NOMO-1 treated with dmso at 0.1 percent for 144 hours (cell line): ENCODE measurements around the gene TAPBPL.
A peak's percentile ranks its signal among the peaks of the same experiment; 100 is the strongest.
"Not testable (repeated sequence)": the region's sequence is repeated elsewhere in the genome, so short reads cannot be mapped to it uniquely, and the experiment has no call there.

Experiments
- DNase-seq: peaks from one replicate; lab custom pipeline; 2025; ENCODE audit not compliant: unreplicated experiment; lab: John Stamatoyannopoulos, UW

Gene TAPBPL

GRCh38 chr12:6462234-6462995 is 10.6 kb downstream of the TAPBPL start:
- DNase-seq, result no peak

- DNase-seq, result no peak
Observed at GRCh38 chr12:6463216-6463615, 11.4 kb downstream of the TAPBPL start.

GRCh38 chr12:6463858-6464257 is 12.0 kb downstream of the TAPBPL start:
- no peak for DNase-seq

GRCh38 chr12:6464531-6464930 is 12.7 kb downstream of the TAPBPL start:
- DNase-seq, result no peak

DNA sequence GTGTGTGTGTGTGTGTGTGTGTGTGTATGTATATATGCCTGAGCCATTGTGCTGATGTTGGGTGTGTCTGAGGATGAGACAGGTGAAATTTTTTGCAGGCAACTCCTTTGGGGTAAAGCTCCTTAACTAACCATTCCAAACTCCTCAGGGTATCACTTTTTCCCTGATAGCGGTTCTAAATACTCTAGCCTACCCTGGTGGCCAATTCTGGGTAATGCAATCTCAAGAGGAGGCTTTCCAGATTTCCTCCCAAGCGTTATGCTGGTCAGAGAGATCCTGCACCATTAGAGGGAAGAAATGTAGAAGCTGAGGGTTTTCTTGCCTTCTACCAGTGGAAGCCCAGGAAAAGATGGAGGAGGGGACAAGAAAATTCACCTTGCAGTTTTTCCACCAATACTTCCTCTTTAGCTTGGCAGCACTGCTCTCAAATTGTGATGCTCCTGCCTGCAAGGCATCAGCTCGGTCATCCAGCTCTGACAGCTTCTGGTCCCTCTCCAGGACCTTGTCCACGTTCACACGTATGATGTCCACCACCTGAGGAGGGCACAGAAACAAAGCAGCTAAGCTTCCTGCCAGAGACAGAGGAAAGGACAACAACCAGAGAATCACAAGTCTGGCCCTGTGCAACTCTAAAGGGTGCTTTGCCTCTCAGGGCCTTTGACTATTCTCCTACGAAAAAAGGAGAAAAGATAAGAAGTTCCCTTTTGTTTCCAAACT is 13.8 kb downstream of the TAPBPL start:
- DNase-seq, result no peak

- DNase-seq, result no peak
Observed at GRCh38 chr12:6466184-6466573, 14.3 kb downstream of the TAPBPL start.

- DNase-seq, result not testable (repeated sequence)
Observed at GRCh38 chr12:6466751-6467150, 14.9 kb downstream of the TAPBPL start.

- not testable (repeated sequence) for DNase-seq
Observed at GRCh38 chr12:6467571-6468282, 15.9 kb downstream of the TAPBPL start.

- no peak for DNase-seq
Observed at GRCh38 chr12:6468283-6468575, 16.4 kb downstream of the TAPBPL start.

DNA sequence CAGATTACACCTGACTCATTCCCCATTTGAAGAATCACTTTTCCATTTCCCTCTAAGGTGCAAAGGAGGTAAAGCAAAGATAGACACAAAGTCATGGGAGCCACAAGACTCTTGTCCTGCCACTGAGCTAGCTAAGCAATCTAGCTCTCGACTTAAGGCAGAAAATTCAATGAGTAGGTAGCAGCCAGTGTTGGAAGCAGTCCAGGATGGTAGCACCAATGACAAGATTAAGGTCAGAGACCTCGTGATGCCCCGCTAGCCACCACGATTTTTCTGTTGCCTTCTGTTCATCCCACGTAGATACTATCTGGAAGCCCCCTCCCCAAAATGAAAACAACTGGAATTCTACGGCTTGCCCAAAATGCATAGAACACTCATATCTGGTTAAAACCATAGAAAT is 17.2 kb downstream of the TAPBPL start:
- DNase-seq, result no peak

DNA sequence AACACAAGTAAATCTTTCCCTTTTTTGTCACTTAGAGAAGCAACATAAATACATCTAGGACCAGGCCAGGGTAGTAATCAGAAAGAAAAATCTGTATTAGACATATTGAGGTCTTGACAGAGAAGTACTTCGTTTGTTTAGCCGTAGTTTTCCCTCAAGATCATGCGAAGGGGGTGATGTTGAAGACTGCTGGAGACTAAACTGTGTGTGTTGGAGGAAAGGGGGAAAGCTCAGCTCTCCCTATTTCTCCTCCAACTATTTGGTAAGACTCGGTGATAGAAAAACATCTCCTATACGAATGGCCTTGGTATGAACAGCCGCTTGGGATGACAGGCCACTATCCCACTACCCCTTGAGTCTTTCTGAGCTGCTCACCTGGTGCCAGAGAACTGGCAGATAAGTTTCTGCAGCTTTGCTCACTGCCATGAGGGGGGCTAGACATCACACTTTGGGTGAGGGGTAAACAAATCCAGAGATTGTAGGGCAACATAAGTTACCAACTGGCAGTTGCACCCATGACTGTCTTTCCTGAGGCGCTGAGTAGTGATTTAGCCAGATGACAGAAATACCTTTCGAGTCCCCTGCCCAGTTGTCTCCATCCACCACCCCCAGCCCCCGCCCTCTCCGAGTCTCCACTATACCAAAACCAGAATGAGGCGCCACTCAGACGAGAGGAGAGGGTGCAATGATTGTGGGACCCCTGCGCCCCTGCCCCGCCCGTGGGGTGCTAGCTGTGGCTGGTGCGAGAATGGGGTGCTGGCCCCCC is 17.9 kb downstream of the TAPBPL start:
- no peak for DNase-seq

DNA sequence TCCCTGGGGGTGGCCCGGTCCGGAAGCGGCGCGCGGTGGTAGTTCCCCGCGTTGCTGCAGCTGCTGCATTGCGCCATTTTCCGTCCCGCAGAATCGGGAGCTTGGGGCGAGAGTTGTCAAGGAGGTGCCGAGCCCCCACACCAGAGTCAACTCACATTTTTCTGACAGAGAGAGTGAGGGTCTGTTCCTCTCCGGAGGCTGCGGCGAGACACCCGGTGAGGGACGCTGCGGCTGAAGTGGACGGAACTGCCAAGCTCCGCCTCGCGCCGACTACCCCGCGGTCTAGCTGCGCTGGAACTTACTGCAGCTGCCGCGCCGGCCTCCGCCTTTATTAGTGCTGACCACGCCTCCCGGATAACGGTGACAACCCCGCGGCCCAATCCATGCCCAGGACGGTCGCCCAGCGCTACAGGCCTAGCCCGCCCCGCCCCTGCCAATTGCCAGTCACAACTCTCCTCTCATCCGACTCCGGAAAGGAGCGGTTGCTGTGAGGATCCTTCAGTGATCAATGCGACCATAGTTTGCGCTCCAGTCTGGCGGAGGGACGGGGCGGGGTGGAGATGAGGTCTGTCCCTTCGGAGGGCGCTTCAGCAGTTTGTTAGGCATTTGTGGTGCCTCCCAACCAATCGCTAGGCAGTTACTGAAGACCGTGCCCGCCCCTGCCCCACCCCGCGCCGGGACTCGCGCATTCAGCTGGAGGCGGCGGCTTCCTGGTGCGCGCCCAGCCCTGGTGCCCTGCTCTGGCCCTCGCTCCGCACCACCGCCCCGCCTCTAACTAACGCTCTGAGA is 18.7 kb downstream of the TAPBPL start, which contains the start of gene VAMP1:
VAMP1 (minus strand) TSS at position 303 of the 789 bp plus-strand sequence; CDS start at position 157, 146 bp downstream.
- peak; percentile 97 for DNase-seq

DNA sequence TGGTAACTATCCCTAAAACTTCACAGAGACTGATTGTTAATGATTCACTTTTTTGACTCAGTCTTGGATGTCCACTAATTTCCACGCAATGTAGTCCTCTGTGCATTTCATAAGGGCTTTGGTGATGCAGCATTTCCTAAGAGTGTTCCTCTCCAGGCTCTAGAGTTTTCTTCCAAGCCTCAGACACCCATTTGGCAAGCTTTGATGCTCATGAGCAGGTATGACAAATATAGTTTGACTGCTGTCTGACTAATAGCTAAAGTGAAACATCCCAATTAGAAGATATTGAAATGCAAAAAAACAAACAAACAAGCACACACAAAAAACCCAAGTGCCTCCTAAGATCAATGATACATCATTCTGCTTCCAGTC is 20.1 kb downstream of the TAPBPL start:
- DNase-seq, result no peak

DNA sequence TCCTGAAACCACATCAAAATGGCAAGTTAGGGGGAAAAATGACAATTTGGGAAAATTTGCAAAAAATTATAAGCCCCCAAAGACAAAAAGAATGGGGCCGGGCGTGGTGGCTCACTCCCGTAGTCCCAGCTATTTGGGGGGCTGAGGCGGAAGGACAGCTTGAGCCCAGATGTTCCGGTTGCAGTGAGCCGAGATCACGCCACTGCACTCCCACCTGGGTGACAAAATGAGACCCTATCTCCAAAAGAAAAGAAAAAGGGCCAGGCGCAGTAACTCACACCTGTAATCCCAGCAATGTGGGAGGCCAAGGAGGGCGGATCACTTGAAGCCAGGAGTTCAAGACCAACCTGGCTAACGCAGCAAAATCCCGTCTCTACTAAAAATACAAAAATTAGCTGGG is 20.6 kb downstream of the TAPBPL start:
- no peak for DNase-seq

GRCh38 chr12:6475233-6475975 is 23.6 kb downstream of the TAPBPL start:
- not testable (repeated sequence) for DNase-seq

GRCh38 chr12:6476489-6476888 is 24.6 kb downstream of the TAPBPL start:
- no peak for DNase-seq

DNA sequence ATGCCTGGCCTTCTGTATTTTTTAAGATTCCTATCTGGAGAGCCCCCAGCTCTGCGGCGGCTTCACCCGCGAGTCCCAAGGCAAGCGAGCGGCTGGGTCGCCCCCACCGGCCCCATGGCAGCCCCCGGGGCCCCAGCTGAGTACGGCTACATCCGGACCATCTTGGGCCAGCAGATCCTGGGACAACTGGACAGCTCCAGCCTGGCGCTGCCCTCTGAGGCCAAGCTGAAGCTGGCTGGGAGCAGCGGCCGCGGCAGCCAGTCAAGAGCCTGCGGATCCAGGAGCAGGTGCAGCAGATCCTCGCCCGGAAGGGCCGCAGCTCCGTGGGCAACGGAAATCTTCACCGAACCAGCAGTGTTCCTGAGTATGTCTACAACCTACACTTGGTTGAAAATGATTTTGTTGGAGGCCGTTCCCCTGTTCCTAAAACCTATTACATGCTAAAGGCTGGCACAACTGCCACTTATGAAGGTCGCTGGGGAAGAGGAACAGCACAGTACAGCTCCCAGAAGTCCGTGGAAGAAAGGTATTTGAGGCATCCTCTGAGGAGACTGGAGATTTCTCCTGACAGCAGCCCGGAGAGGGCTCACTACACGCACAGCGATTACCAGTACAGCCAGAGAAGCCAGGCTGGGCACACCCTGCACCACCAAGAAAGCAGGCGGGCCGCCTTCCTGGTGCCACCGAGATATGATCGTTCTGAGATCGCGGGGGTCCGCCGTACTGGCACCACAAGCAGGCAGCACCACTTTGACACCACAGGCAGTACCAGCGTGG is 25.9 kb downstream of the TAPBPL start:
- DNase-seq, result not testable (repeated sequence)

DNA sequence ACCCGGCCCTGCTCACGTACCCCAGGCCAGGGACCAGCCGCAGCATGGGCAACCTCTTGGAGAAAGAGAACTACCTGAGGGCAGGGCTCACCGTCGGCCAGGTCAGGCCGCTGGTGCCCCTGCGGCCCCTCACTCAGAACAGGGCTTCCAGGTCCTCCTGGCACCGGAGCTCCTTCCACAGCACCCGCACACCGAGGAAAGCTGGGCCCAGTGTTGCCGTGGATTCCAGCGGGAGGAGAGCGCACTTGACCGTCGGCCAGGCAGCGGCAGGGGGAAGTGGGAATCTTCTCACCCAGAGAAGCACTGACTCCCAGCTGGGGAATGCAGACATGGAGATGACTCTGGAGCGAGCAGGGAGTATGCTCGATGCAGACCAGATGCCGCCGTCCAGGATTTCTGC is 26.6 kb downstream of the TAPBPL start:
- no peak for DNase-seq

DNA sequence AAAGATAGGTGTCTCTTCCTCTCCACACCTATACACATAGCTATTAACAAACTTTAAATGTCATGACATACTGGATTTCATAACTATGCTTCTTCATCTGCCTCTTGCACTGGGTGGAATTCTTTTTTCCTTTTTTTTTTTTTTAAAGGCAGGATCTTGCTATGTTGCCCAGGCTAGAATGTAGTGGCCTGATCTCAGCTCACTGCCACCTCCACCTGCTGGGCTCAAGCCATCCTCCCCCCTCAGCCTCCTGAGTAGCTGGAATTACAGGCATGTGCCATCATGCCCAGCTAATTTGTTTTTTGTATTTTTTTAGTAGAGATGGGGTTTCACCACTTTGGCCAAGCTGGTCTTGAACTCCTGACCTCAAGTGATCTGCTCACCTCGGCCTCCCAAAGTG is 36.4 kb downstream of the TAPBPL start:
- no peak for DNase-seq
